NB4 (cell line): Measurements from ENCODE around the gene TFAP2A.

Experiments
- DNase-seq: peaks from one replicate; pipeline ENCODE4 v3.0.0; 2010; ENCODE audit warnings: low read depth
- H3K4me3 ChIP-seq: one replicate; pipeline ENCODE4 v1.5.1; 2011; ENCODE audit warnings: mild to moderate bottlenecking, low read depth, low read length, moderate library complexity
- CTCF ChIP-seq: IDR thresholded peaks from one replicate; pipeline ENCODE4 v1.5.1; 2012; ENCODE audit warnings: low read depth, low read length
- MAX ChIP-seq: IDR thresholded peaks from 2 replicates; pipeline ENCODE4 v1.6.1; 2011; ENCODE audit warnings: low read depth, low read length
- MYC ChIP-seq: IDR thresholded peaks from 2 replicates; pipeline ENCODE4 v1.6.1; 2011; ENCODE audit warnings: low read depth, low read length
- POLR2A ChIP-seq: IDR thresholded peaks from 2 replicates; pipeline ENCODE4 v1.6.1; 2011; ENCODE audit warnings: mild to moderate bottlenecking; ENCODE audit not compliant: insufficient read length; ENCODE audit errors: extremely low read depth

The TFAP2A gene

GRCh38 chr6:10382322-10382721 lies 32.6 kb downstream of the TFAP2A start:
- H3K4me3 ChIP-seq: no peak overlapping the region
- TF ChIP-seq MYC (no peak), MAX (no peak), POLR2A (no peak), CTCF (no peak)
- DNase-seq: no peak

- TF ChIP-seq MYC (no peak), MAX (no peak), CTCF (no peak), POLR2A (no peak)
- no peak overlapping the region for H3K4me3 ChIP-seq
- DNase-seq: no peak
These were observed 33.1 kb downstream of the TFAP2A start for GRCh38 chr6:10381830-10382208.

GRCh38 chr6:10381133-10381829 lies 33.6 kb downstream of the TFAP2A start:
- no peak for TF ChIP-seq MYC
- H3K4me3 ChIP-seq: no peak overlapping the region
- DNase-seq: no peak

- no peak for DNase-seq
- TF ChIP-seq CTCF (no peak), POLR2A (no peak), MYC (no peak), MAX (no peak)
- H3K4me3 ChIP-seq: no peak overlapping the region
These were observed 39.4 kb downstream of the TFAP2A start for GRCh38 chr6:10375391-10375969.

GRCh38 chr6:10373642-10374359 lies 41.1 kb downstream of the TFAP2A start:
- H3K4me3 ChIP-seq: no peak overlapping the region
- TF ChIP-seq MYC (no peak), POLR2A (no peak), CTCF (no peak), MAX (no peak)
- DNase-seq: no peak

- no peak overlapping the region for H3K4me3 ChIP-seq
- DNase-seq: no peak
- TF ChIP-seq POLR2A (no peak), CTCF (no peak), MAX (no peak), MYC (no peak)
These were observed 45.0 kb downstream of the TFAP2A start for GRCh38 chr6:10369896-10370295.
